OCI-LY7 (cell line): Measurements from ENCODE around the gene FAM187B.

Source experiments
- EZH2phosphoT487 ChIP-seq: fragments of 200-600 bp; sonication (generic); IDR thresholded peaks from 2 replicates; pipeline ENCODE4 v1.6.1; 2018; ENCODE audit warnings: low read depth, borderline replicate concordance, mild to moderate bottlenecking, mixed run types, antibody characterized with exemption, low read length, moderate library complexity, mixed read lengths
- TF ChIP-seq, protein P1 (sequence below): fragments of 200-600 bp; sonication (generic); conservative IDR thresholded peaks from 2 replicates; pipeline ENCODE4 v1.5.1; 2014; ENCODE audit warnings: mild to moderate bottlenecking, antibody characterized with exemption, low read length, moderate library complexity, mixed read lengths

DNA sequence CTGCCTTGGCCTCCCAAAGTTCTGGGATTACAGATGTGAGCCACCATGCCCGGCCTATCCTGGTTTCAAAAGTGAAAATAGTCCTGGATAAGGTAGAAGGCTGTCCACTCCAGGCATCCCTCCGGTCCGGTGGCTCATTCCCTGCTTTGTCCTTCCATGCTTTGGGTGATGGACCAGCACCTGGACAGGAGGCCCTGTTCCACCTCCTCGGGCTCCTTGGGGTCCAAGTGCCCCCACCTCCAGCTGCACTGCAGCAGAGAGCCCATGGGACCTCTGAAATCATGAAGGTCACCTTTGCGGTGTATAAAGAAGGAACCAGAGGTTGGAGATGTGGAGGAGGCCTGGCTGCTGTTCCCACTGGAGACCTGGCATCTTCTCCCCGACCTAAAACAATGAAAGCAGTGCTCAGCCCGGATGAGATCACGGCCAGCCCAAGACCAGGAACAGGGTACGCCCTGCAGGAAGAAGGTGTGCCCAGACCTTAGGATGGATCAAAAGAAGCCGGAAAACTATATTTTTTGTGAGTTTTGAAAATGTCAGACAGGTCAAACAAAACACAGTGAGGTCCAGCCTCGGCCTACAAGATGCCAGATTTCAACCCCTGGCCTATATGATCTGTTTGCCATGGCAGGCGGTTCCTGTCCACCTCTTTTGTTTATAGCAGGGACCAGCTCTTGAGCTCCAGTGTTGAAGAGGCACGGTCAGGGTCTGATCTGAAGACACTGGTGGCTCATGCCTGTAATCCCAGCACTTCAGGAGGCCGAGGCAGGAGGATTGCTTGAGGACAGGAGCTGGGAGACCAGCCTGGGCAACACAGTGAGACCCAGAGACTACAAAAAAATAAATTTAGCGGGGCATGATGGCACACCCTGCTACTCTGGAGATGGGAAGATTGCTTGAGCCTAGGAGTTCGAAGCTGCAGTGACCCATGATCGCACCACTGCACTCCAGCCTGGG, 26.1 kb upstream of the FAM187B start:
- TF ChIP-seq, protein P1, sequence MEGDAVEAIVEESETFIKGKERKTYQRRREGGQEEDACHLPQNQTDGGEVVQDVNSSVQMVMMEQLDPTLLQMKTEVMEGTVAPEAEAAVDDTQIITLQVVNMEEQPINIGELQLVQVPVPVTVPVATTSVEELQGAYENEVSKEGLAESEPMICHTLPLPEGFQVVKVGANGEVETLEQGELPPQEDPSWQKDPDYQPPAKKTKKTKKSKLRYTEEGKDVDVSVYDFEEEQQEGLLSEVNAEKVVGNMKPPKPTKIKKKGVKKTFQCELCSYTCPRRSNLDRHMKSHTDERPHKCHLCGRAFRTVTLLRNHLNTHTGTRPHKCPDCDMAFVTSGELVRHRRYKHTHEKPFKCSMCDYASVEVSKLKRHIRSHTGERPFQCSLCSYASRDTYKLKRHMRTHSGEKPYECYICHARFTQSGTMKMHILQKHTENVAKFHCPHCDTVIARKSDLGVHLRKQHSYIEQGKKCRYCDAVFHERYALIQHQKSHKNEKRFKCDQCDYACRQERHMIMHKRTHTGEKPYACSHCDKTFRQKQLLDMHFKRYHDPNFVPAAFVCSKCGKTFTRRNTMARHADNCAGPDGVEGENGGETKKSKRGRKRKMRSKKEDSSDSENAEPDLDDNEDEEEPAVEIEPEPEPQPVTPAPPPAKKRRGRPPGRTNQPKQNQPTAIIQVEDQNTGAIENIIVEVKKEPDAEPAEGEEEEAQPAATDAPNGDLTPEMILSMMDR: no peak
- no peak for TF ChIP-seq EZH2phosphoT487
